ENCODE results near the gene EXOC2.

DNA sequence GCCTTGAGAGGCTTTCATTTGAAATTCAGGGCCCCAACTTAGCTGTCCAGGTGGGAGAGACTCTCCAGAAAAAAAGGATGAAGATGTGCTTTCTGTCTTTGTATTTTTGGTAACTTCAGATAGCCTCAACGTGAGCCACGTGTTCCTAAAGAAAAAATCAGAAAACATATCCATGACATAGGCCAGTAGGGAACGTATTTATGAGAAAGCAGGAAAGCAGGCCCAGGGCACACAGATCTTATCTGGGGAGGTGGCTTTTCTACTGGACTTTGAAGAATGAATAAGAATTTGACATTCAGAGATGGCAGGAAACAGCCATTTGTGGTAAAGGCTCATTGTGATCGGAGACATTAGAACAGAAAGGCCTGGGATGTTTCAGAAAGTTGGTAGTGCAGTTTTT is 21.2 kb upstream of the EXOC2 start:
- TF ChIP-seq POLR2AphosphoS5 (IDR thresholded peaks at IDR 0.05; ENCODE audit: low read depth, low read length) (no peak), TAF1 (IDR thresholded peaks at IDR 0.05; ENCODE audit: borderline replicate concordance, low read depth, low read length) (no peak)

All from GM12892 (cell line).